A549 (cell line): Measurements from ENCODE around the gene PTPN4. TPM values are rescaled to one million over a fixed set of nuclear protein-coding genes. Genes with fewer than 3 reads are reported as not detected.

Source experiments
- ATAC-seq, 2 experiments: fragments of 200-7000 bp in 1 of 2; fragments of >200 bp in 1 of 2; cut with Nextera tagmentation in 1 of 2; cut with Tn5 transposase in 1 of 2; 3 replicates each; pipeline versions ENCODE4 v1.8.0 to v1.9.1; 2018 to 2020; ENCODE audit warnings: mild to moderate bottlenecking in 1 of 2, moderate library complexity in 1 of 2
- CTCF ChIA-PET: fragments of 300-600 bp; sonication (Branson Sonifier 250); formaldehyde crosslinking; extraction: SDS; loops from one replicate; lab custom pipeline; 2021; ENCODE audit warnings: antibody characterized with exemption, inconsistent platforms; lab: Yijun Ruan, JAX
- POLR2A ChIA-PET: fragments of 350-600 bp; formaldehyde crosslinking; extraction: SDS; loops from one replicate; lab custom pipeline; 2021; ENCODE audit warnings: antibody characterized with exemption, inconsistent platforms; lab: Yijun Ruan, JAX
- DNase-seq, 2 experiments: peaks; one replicate each; pipeline versions ENCODE4 v3.0.0 to v3.0.0-alpha.2; 2011 to 2016; ENCODE audit warnings: low read depth in 1 of 2, low spot score in 1 of 2
- FAIRE-seq: peaks from 2 replicates; lab custom pipeline; 2011; peaks lifted over from hg19 to GRCh38; lab: Jason Lieb, UNC
- H3K27ac ChIP-seq, 2 experiments: fragments of >200 bp; sonication (Bioruptor Twin); formaldehyde crosslinking; 3 replicates each; pipeline ENCODE4 v1.5.1; 2016 to 2017
- H3K4me1 ChIP-seq: fragments of >200 bp; sonication (Bioruptor Twin); formaldehyde crosslinking; 3 replicates; pipeline ENCODE4 v1.6.1; 2016
- H3K4me2 ChIP-seq: fragments of >200 bp; sonication (Bioruptor Twin); formaldehyde crosslinking; 3 replicates; pipeline ENCODE4 v1.6.1; 2016
- H3K4me3 ChIP-seq: fragments of >200 bp; sonication (Bioruptor Twin); formaldehyde crosslinking; 3 replicates; pipeline ENCODE4 v1.5.1; 2016
- H3K9me3 ChIP-seq: fragments of >200 bp; sonication (Bioruptor Twin); formaldehyde crosslinking; 3 replicates; pipeline ENCODE4 v1.6.1; 2016
- BHLHE40 ChIP-seq: IDR thresholded peaks from 2 replicates; pipeline ENCODE4 v1.6.1; 2012; ENCODE audit warnings: low read depth, low read length, inconsistent platforms
- CBX2 ChIP-seq: fragments of 200-600 bp; sonication (generic); IDR thresholded peaks from 2 replicates; pipeline ENCODE4 v1.6.1; 2016; ENCODE audit warnings: low read depth, mild to moderate bottlenecking, borderline replicate concordance
- CBX8 ChIP-seq: fragments of 200-600 bp; sonication (generic); IDR thresholded peaks from 2 replicates; pipeline ENCODE4 v1.6.1; 2016
- CHD4 ChIP-seq: fragments of 200-600 bp; sonication (generic); IDR thresholded peaks from 2 replicates; pipeline ENCODE4 v1.6.1; 2016; ENCODE audit warnings: antibody characterized with exemption, mild to moderate bottlenecking, borderline replicate concordance
- EHF ChIP-seq: fragments of 250-450 bp; sonication (Bioruptor Pico); IDR thresholded peaks from 2 replicates; pipeline ENCODE4 v1.5.0; 2020; ENCODE audit warnings: mild to moderate bottlenecking
- FOSB ChIP-seq: fragments of 250-450 bp; sonication (Bioruptor Pico); IDR thresholded peaks from 2 replicates; pipeline ENCODE4 v1.5.0; 2020; ENCODE audit warnings: mild to moderate bottlenecking, moderate library complexity
- KDM1A ChIP-seq: fragments of 200-600 bp; sonication (generic); IDR thresholded peaks from 2 replicates; pipeline ENCODE4 v1.6.1; 2016; ENCODE audit warnings: low read depth, mild to moderate bottlenecking
- KDM5A ChIP-seq: fragments of 200-600 bp; sonication (generic); IDR thresholded peaks from 2 replicates; pipeline ENCODE4 v1.6.1; 2016; ENCODE audit warnings: antibody characterized with exemption, mild to moderate bottlenecking
- RCOR1 ChIP-seq: fragments of 150-350 bp; IDR thresholded peaks from 2 replicates; pipeline ENCODE4 v1.6.1; 2014; ENCODE audit warnings: antibody characterized with exemption, low read length, low read depth
- TFCP2L1 ChIP-seq: fragments of 250-450 bp; sonication (Bioruptor Pico); IDR thresholded peaks from 2 replicates; pipeline ENCODE4 v1.5.0; 2021; ENCODE audit warnings: mild to moderate bottlenecking
- ZC3H11A ChIP-seq: fragments of 450-650 bp; IDR thresholded peaks from 2 replicates; pipeline ENCODE4 v1.6.1; 2014; ENCODE audit warnings: antibody characterized with exemption, mild to moderate bottlenecking
- WGBS: methylation state at CpG from one replicate; pipeline ENCODE4 v1.1.6; 2017; ENCODE audit errors: missing lambda C conversion rate; 5-methylcytosine and 5-hydroxymethylcytosine counted together
- polyA plus RNA-seq, 4 experiments: library from polyadenylated mRNA; depleted of rRNA in 3 of 4; stranded (reverse); fragments of >200 nt; fragmentation: RNase III in 1 of 4; extraction: RNeasy Plus Mini Kit Qiagen cat#74134 plus additional on column Dnase treatment in 1 of 4; gene quantifications; 2 replicates in 3 of 4; 3 replicates in 1 of 4; pipeline ENCODE4 v1.2.3, GENCODE V29; 2011 to 2017
- TF ChIP-seq, protein P1 (sequence below): fragments of >200 bp; sonication (Bioruptor Twin); formaldehyde crosslinking; IDR thresholded peaks from 3 replicates; pipeline ENCODE4 v1.6.1; 2016
- TF ChIP-seq, protein P2 (sequence below): fragments of 150-350 bp; IDR thresholded peaks from 2 replicates; pipeline ENCODE4 v1.6.1; 2014; ENCODE audit warnings: low read depth, mild to moderate bottlenecking, low read length
- TF ChIP-seq, protein P3 (sequence below): fragments of 250-450 bp; sonication (Bioruptor Pico); IDR thresholded peaks from 2 replicates; pipeline ENCODE4 v1.5.0; 2021; ENCODE audit warnings: mild to moderate bottlenecking, moderate library complexity, borderline replicate concordance
- TF ChIP-seq, protein P4 (sequence below): fragments of 450-650 bp; IDR thresholded peaks from 2 replicates; pipeline ENCODE4 v1.6.1; 2014; ENCODE audit warnings: antibody characterized with exemption

The PTPN4 gene
- polyA plus RNA-seq, 2 of the 4 experiments (the other 2 are of a cell fraction): 14.5 to 36.6 TPM

DNA sequence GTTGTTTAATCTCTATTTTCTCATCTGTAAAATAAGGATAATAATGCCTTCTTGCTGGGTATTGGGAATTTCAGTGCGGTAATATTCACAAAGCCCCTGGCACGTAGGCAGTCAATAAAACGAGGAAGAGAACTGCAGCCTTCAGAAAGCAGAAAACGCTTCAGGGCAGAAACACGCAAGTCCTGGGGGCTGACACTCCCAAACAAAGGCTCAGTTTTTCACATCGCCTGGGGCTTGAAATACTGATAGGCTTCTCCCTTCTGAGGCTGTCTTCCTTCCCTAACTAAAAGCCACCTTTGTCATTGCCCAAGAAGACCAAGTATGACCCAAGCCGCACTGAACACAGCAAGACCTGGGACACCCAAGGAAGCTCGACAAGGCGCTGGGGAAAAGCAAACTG, 48.4 kb upstream of the PTPN4 start:
- Histone ChIP-seq H3K27ac (no peak overlapping the region), H3K4me2 (no peak overlapping the region), H3K9me3 (no peaks in the 10 kb centered on the region), H3K4me3 (no peak overlapping the region), H3K4me1 (no peaks in the 10 kb centered on the region)
- no peak for FAIRE-seq
- WGBS: 79% methylated on average over 9 of the region's 9 CpGs
- ChIA-PET POLR2A (no interaction called here), CTCF (interaction anchor here (0.9 to 1.9 kb wide), 2 partner anchors 9 to 111 kb away, joined by 4 to 7 read pairs; no protein-coding TSS in a partner anchor)
- no peak for ATAC-seq
- no peak for DNase-seq
- TF ChIP-seq, protein P1, sequence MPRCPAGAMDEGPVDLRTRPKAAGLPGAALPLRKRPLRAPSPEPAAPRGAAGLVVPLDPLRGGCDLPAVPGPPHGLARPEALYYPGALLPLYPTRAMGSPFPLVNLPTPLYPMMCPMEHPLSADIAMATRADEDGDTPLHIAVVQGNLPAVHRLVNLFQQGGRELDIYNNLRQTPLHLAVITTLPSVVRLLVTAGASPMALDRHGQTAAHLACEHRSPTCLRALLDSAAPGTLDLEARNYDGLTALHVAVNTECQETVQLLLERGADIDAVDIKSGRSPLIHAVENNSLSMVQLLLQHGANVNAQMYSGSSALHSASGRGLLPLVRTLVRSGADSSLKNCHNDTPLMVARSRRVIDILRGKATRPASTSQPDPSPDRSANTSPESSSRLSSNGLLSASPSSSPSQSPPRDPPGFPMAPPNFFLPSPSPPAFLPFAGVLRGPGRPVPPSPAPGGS: no peak

DNA sequence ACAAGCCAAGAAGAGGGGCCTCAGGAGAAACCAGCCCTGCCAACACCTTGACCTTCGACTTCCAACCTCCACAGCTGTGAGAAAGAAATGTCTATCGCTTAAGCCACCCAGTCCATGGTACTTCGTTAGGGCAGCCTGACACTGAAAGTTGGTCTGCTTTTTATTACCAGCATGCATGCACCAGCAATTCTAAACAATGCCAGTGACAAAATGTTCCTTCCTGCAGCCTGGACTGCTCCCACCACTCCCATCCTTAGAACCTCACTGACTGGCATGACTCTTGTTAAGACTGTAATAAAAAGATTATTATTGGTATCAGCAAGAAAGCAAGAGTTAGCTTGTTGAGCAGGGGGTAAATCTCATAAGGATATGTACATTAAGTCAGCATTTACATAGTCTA, 47.2 kb upstream of the PTPN4 start:
- POLR2A ChIA-PET: no interaction called here
- Histone ChIP-seq H3K27ac (no peak overlapping the region), H3K4me3 (no peak overlapping the region), H3K9me3 (no peaks in the 10 kb centered on the region), H3K4me2 (no peak overlapping the region), H3K4me1 (no peaks in the 10 kb centered on the region)
- no peak for ATAC-seq
- DNase-seq: no peak
- FAIRE-seq: no peak
- no peak for TF ChIP-seq CBX2
- TF ChIP-seq KDM1A: no peak
- TF ChIP-seq ZC3H11A: no peak
- no peak for TF ChIP-seq KDM5A
- TF ChIP-seq RCOR1: no peak
- TF ChIP-seq, protein P2, sequence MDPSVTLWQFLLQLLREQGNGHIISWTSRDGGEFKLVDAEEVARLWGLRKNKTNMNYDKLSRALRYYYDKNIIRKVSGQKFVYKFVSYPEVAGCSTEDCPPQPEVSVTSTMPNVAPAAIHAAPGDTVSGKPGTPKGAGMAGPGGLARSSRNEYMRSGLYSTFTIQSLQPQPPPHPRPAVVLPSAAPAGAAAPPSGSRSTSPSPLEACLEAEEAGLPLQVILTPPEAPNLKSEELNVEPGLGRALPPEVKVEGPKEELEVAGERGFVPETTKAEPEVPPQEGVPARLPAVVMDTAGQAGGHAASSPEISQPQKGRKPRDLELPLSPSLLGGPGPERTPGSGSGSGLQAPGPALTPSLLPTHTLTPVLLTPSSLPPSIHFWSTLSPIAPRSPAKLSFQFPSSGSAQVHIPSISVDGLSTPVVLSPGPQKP: no peak
- no peak for TF ChIP-seq CHD4
- TF ChIP-seq, protein P3, sequence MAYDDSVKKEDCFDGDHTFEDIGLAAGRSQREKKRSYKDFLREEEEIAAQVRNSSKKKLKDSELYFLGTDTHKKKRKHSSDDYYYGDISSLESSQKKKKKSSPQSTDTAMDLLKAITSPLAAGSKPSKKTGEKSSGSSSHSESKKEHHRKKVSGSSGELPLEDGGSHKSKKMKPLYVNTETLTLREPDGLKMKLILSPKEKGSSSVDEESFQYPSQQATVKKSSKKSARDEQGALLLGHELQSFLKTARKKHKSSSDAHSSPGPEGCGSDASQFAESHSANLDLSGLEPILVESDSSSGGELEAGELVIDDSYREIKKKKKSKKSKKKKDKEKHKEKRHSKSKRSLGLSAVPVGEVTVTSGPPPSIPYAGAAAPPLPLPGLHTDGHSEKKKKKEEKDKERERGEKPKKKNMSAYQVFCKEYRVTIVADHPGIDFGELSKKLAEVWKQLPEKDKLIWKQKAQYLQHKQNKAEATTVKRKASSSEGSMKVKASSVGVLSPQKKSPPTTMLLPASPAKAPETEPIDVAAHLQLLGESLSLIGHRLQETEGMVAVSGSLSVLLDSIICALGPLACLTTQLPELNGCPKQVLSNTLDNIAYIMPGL (CRISPR knock-in tag): no peak
- TF ChIP-seq EHF (CRISPR knock-in tag): no peak
- TF ChIP-seq CBX8: no peak
- TF ChIP-seq, protein P4, sequence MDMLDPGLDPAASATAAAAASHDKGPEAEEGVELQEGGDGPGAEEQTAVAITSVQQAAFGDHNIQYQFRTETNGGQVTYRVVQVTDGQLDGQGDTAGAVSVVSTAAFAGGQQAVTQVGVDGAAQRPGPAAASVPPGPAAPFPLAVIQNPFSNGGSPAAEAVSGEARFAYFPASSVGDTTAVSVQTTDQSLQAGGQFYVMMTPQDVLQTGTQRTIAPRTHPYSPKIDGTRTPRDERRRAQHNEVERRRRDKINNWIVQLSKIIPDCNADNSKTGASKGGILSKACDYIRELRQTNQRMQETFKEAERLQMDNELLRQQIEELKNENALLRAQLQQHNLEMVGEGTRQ: no peak
- CTCF ChIA-PET: interaction anchor here (1.0 to 1.9 kb wide), 2 partner anchors 10 to 41 kb away, joined by 3 to 7 read pairs; no protein-coding TSS in a partner anchor
- WGBS: 73% methylated on average over 3 of the region's 3 CpGs

DNA sequence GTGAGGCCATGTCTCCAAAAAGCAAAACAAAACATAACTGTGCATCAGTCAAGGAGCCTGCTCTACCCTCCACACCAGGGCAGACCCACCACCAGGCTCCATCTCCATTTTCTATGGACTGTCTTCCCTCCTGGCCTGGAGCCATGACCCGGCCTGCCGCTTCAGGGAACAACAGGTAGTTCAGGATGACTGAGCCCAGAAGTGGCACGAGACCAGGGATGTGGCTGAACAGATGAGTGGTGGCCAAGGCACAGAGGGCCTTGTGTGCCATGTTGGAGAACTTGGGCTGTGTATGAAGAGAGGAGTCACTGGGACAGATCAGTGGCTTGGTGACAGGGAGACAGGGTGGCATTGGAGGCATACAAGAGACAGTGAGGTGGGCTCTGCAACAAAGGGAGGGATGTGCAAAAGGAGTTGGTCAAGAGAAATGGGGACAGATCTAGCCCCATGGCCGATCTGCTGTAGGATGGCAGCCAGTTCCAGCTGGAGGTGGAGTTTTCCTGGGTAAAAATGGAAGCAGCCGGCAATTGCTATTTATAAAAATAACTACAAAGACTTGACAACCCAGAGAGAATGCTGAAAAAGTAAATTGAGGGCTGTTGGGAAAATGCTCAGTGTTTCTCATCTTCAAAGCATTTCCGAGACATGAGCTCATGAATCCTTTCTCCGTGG, 45.8 kb upstream of the PTPN4 start:
- ChIA-PET CTCF (interaction anchor here (0.7 to 1.6 kb wide), 5 partner anchors 9 to 39 kb away, joined by 3 to 4 read pairs (median 3); no protein-coding TSS in a partner anchor), POLR2A (no interaction called here)
- DNase-seq (no peak), FAIRE-seq (no peak), ATAC-seq (no peak)
- Histone ChIP-seq H3K4me3 (no peak overlapping the region), H3K9me3 (no peaks in the 10 kb centered on the region), H3K27ac (no peak overlapping the region), H3K4me1 (no peaks in the 10 kb centered on the region), H3K4me2 (no peak overlapping the region)
- 66% methylated on average over 7 of the region's 7 CpGs for WGBS
- TF ChIP-seq BHLHE40 (no peak), TFCP2L1 (no peak), FOSB (CRISPR knock-in tag) (no peak)
